HG02938 (cell line): ENCODE results near the gene RND1.
"Not testable (repeated sequence)": the region's sequence is repeated elsewhere in the genome, so short reads cannot be mapped to it uniquely, and the experiment has no call there.

Experiments
- ATAC-seq: cut with Tn5 transposase; IDR thresholded peaks from one replicate; pipeline ENCODE4 v1.9.1; 2021; ENCODE audit warnings: mild to moderate bottlenecking, moderate library complexity; ENCODE audit not compliant: unreplicated experiment

RND1 gene

DNA sequence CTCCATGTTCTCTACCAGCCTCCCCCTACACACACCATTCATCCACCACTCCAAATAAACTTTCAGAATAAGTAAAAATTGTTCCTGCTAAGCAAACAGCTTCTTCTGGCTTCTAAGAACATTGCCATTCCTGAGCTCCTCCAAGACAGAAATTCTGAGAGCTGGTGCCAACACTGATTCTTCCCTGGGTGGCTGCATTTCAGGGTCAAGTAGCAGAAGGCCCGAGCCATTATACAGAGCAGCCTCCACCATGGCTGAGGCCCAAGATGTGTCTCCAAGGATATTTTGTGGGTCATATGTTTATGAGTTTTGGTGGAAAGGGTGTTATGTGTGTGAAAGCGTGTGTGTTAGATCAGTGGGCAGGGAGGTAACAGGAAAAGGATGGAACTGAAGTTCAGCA is 3.5 kb upstream of the RND1 start:
- no peak for ATAC-seq

- ATAC-seq: no peak
Observed at GRCh38 chr12:48868451-48868850, 2.8 kb upstream of the RND1 start.

DNA sequence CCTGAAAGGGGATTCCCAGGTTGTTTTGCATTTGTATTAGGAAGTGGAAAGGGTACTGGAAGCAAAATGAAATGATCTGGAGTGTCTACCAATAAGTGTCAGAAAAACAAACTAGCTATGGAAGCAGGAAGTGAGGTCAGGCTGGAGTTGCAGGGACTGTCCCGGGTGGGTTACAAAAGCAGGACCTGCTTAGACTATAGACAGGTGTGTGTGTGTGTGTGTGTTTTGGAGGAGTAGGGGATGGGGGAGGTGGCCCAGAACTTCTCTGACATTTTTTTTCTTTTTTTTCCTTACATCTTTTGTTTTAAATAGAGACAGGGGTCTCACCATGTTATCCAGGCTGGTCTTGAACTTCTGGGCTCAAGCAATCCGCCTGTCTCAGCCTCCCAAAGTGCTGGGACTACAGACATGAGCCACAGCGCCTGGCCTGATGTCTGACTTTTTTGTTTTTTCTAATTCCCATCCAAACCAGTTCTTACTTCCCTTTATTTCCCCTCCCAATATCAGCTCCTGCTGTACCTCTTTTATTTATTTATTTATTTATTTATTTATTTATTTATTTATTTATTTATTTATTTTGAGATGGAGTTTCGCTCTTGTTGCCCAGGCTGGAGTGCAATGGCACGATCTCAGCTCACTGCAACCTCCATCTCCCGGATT is 512 bp upstream of the RND1 start:
- no peak for ATAC-seq

DNA sequence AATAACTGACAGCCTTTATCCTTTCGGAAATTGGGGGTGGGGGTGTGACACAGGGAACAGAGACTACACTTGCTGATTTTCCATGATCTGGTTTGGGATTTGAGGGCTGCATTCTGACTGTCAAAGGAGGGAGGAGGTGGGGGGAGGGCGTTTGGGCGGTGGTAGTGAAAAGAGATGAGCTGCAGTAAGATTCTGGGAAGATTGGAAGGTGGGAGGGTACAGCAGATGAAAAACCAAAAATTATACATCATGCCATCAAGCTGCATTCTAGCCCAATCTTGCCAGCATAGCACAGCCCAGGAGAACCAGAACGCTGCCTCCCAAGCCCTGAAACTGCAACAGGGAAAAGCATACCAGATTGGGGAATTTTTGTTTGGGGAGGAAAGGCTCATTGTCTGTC is 2.4 kb downstream of the RND1 start:
- no peak for ATAC-seq

DNA sequence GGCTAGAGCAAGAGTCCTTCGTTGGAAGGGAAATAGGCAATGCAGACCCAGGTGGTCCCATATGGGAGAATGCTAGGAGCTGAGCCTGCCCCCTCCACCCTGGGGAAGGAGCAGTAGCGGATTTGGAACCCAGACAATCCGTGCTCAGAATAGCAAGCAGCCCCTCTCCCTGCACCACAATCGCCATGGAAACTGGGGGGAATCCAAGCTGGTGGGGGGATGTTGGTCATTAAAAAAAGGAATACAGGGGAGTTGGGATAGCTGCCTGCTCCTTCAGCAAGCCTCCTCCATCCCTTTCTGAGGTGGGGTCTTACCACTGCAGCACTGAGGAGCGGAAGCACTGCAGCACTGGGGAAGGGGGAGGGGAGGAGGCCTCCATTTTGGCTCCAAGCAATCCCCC is 2.9 kb downstream of the RND1 start:
- ATAC-seq: no peak

- no peak for ATAC-seq
Observed at GRCh38 chr12:48861111-48861510, 4.6 kb downstream of the RND1 start.

DNA sequence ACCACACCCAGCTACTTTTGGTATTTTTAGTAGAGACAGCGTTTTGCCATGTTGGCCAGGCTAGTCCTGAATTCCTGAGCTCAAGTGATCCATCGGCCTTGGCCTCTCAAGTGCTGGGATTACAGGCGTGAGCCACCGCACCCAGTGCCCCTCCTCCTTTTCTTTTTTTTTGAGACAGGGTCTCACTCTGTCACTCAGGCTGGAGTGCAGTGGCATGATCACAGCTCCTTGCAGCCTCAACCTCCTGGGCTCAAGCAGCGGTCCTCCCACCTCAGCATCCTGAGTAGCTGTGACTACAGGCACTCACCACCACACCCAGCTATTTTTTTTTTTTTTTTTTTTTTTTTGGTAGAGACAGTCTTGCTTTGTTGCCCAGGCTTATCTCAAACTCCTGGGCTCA is 5.4 kb downstream of the RND1 start:
- not testable (repeated sequence) for ATAC-seq

GRCh38 chr12:48859607-48860006 is 6.1 kb downstream of the RND1 start:
- no peak for ATAC-seq

DNA sequence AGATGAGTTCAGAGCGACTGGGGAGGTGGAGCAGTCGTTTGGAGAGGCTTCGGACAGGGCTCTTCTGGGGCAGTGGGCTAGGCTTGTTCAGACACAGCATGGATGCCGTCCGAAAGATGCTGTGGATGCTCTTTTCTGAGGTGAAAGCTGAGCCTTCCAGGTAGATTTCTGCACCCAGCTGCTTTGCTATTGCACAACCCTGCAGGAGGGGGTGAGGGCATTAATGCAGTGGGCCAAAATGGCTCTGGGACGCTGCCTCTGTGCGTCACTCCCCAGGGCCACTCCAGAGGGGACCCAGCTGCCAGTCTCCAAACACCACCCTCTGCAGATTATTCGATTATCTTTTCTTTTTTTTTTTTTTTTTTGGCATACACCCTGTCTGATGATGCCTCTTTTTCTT is 7.6 kb downstream of the RND1 start:
- ATAC-seq: no peak

DNA sequence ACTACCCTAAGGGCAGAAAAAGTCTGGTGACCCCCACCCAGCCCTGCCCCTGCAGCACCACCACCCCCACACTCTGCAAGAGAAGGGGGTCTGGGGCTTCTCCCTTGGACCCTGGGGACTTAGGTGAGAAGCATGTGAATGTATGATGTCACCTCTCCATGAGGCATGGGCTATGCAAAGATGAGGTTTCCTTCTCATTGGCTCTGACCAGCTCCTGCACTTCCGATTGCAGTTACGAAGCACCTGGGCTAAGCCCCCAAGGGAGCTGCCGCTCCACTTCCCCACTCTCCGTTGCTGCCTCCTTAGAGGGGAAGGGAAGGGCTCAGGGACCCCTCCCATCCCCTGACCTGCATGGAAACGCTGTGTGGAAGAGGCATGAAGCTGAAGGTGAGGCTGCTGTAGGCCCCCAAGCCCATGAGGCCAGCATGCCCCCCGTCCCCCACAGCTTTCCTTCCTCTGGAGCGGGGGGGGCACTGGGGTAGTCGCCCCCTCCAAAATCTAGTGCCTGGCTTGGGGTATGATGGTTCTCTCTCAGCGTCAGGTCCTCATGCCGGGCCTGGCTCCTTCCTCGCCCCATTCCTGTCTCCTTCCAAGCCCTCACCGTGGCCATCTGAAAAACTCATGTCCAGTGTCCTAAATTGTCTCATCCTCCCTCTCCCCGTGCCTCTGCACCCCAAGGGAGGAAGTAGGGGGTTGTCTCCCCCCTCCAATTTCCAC is 8.2 kb downstream of the RND1 start:
- no peak for ATAC-seq

DNA sequence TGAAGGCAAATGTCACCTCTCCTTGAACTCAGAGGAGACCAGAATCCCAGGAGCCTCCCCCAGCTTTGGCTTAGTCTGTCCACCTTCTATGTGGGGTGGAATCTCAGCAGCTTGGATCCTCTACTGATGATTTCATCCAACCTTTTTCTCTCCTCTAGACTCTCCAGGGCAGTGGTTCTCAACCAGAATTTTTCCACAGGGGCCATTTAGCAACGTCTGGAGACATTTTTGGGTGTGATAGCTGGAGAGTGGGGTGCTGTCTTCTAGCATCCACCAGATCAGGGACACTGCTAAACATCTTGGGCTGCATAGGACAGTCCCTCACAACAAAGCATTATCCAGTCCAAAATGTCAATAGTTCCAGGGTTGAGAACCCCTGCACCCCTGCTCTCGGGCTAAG is 9.3 kb downstream of the RND1 start:
- no peak for ATAC-seq

GRCh38 chr12:48854932-48855331 is 10.7 kb downstream of the RND1 start:
- not testable (repeated sequence) for ATAC-seq

DNA sequence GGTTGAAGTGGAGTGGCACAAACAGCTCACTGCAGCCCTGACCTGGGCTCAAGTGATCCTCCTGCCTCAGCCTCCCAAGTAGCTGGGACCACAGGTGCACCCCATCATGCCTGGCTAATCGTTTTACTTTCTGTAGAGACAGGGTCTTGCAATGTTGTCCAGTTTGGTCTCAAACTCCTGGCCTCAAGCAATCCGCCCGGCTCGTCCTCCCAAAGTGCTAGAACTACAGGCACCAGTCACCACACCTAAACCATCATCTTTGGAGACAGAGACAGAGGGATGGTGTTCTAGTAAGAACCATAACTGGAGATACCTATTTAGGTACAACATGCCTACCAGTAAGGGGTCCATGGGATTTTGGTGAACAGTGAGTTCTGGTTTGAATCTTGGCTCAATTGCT is 11.2 kb downstream of the RND1 start:
- ATAC-seq: no peak

GRCh38 chr12:48852734-48853688 is 12.7 kb downstream of the RND1 start:
- ATAC-seq: no peak

- peak; percentile 96 for ATAC-seq
Observed at GRCh38 chr12:48851883-48852733, 13.6 kb downstream of the RND1 start, which contains the start of gene DDX23. Gene DDX23, minus strand, starts transcription at chr12:48852163. Its CDS starts 6,381 bp downstream, at chr12:48845782.

DNA sequence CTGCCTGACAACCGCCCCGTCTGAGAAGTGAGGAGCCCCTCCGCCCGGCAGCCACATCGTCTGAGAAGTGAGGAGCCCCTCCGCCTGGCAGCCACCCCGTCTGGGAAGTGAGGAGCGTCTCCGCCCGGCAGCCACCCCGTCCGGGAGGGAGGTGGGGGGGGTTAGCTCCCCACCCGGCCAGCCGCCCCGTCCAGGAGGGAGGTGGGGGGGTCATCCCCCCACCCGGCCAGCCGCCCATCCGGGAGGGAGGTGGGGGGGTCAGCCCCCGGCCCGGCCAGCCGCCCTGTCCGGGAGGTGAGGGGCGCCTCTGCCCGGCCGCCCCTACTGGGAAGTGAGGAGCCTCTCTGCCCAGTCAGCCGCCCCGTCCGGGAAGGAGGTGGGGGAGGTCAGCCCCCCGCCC is 23.6 kb downstream of the RND1 start:
- not testable (repeated sequence) for ATAC-seq

GRCh38 chr12:48838048-48838447 is 27.6 kb downstream of the RND1 start:
- no peak for ATAC-seq

- ATAC-seq: no peak
Observed at GRCh38 chr12:48832321-48833060, 33.2 kb downstream of the RND1 start.

GRCh38 chr12:48831257-48831656 is 34.4 kb downstream of the RND1 start:
- no peak for ATAC-seq
